HEK293 (cell line): Measurements from ENCODE around the gene WFDC1.

Source experiments
- KLF16 ChIP-seq: fragments of 450-650 bp; formaldehyde crosslinking; IDR thresholded peaks from 2 replicates; pipeline ENCODE4 v1.5.1; 2017; ENCODE audit warnings: missing biosample characterization, missing genetic modification characterization
- ZNF223 ChIP-seq: fragments of 450-650 bp; formaldehyde crosslinking; IDR thresholded peaks from 2 replicates; pipeline ENCODE4 v1.5.1; 2016; ENCODE audit warnings: missing biosample characterization, missing genetic modification characterization
- ZNF558 ChIP-seq: fragments of 450-650 bp; formaldehyde crosslinking; IDR thresholded peaks from 2 replicates; pipeline ENCODE4 v1.5.1; 2016; ENCODE audit warnings: missing biosample characterization, missing genetic modification characterization
- ZNF677 ChIP-seq: fragments of 450-650 bp; IDR thresholded peaks from 2 replicates; pipeline ENCODE4 v1.5.0; 2018; ENCODE audit warnings: missing biosample characterization, mild to moderate bottlenecking, missing genetic modification characterization, moderate library complexity
- TF ChIP-seq, protein P1 (sequence below): fragments of 450-650 bp; formaldehyde crosslinking; IDR thresholded peaks from 2 replicates; pipeline ENCODE4 v1.5.1; 2016; ENCODE audit warnings: missing biosample characterization, missing genetic modification characterization
- TF ChIP-seq, protein P2 (sequence below): fragments of 450-650 bp; formaldehyde crosslinking; IDR thresholded peaks from 2 replicates; pipeline ENCODE4 v1.5.1; 2016; ENCODE audit warnings: missing biosample characterization, missing genetic modification characterization
- TF ChIP-seq, protein P3 (sequence below): fragments of 450-650 bp; formaldehyde crosslinking; optimal IDR thresholded peaks from 2 replicates; pipeline ENCODE3; 2016; ENCODE audit warnings: missing biosample characterization, mild to moderate bottlenecking, missing genetic modification characterization
- TF ChIP-seq, protein P4 (sequence below): fragments of 450-650 bp; formaldehyde crosslinking; IDR thresholded peaks from 2 replicates; pipeline ENCODE4 v1.5.1; 2016; ENCODE audit warnings: missing biosample characterization, missing genetic modification characterization

DNA sequence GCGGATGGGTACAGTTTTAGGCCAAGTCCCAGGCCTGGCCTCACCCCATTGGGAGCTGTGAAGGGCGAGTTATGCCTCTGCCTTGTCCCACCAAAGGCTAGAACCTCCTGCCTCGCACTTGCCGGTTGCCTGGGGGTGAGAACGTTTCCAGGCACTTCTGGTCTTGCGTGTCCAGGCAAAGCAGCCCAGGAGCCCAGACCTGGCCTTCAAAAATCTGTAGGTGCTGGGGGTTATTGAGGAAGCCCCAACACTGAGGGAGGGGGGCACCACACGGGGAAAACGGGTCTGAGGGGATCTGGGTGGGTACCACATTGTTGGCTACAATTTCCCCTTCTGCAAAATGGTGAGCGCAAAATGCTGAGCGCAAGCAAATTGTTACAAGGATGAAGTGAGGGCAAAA lies 61.5 kb downstream of the WFDC1 start:
- TF ChIP-seq ZNF677 (tag by site-specific recombination) (no peak), ZNF558 (no peak), ZNF223 (tag by site-specific recombination) (no peak), KLF16 (no peak)
- TF ChIP-seq, protein P1, sequence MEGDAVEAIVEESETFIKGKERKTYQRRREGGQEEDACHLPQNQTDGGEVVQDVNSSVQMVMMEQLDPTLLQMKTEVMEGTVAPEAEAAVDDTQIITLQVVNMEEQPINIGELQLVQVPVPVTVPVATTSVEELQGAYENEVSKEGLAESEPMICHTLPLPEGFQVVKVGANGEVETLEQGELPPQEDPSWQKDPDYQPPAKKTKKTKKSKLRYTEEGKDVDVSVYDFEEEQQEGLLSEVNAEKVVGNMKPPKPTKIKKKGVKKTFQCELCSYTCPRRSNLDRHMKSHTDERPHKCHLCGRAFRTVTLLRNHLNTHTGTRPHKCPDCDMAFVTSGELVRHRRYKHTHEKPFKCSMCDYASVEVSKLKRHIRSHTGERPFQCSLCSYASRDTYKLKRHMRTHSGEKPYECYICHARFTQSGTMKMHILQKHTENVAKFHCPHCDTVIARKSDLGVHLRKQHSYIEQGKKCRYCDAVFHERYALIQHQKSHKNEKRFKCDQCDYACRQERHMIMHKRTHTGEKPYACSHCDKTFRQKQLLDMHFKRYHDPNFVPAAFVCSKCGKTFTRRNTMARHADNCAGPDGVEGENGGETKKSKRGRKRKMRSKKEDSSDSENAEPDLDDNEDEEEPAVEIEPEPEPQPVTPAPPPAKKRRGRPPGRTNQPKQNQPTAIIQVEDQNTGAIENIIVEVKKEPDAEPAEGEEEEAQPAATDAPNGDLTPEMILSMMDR: no peak
- TF ChIP-seq, protein P2, sequence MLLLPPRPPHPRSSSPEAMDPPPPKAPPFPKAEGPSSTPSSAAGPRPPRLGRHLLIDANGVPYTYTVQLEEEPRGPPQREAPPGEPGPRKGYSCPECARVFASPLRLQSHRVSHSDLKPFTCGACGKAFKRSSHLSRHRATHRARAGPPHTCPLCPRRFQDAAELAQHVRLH: no peak
- TF ChIP-seq, protein P3, sequence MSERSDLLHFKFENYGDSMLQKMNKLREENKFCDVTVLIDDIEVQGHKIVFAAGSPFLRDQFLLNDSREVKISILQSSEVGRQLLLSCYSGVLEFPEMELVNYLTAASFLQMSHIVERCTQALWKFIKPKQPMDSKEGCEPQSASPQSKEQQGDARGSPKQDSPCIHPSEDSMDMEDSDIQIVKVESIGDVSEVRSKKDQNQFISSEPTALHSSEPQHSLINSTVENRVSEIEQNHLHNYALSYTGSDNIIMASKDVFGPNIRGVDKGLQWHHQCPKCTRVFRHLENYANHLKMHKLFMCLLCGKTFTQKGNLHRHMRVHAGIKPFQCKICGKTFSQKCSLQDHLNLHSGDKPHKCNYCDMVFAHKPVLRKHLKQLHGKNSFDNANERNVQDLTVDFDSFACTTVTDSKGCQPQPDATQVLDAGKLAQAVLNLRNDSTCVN (tag by site-specific recombination): no peak
- TF ChIP-seq, protein P4, sequence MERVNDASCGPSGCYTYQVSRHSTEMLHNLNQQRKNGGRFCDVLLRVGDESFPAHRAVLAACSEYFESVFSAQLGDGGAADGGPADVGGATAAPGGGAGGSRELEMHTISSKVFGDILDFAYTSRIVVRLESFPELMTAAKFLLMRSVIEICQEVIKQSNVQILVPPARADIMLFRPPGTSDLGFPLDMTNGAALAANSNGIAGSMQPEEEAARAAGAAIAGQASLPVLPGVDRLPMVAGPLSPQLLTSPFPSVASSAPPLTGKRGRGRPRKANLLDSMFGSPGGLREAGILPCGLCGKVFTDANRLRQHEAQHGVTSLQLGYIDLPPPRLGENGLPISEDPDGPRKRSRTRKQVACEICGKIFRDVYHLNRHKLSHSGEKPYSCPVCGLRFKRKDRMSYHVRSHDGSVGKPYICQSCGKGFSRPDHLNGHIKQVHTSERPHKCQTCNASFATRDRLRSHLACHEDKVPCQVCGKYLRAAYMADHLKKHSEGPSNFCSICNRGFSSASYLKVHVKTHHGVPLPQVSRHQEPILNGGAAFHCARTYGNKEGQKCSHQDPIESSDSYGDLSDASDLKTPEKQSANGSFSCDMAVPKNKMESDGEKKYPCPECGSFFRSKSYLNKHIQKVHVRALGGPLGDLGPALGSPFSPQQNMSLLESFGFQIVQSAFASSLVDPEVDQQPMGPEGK: no peak
